Breast epithelium (tissue), 4 donors: ENCODE data around the gene NUPR1. TPM values are rescaled to one million over a fixed set of nuclear protein-coding genes. Genes with fewer than 3 reads are reported as not detected.
A peak's percentile ranks its signal among the peaks of the same experiment; 100 is the strongest.

ENCODE experiments used
- DNase-seq, 2 donors: peaks; one replicate each; pipeline ENCODE4 v3.0.0-alpha.2; 2019; ENCODE audit warnings: low spot score in 2 of 2
- H3K27ac ChIP-seq, 2 donors: fragments of 200-600 bp; sonication (generic) in 1 of 2; one replicate each; pipeline ENCODE4 v1.5.1; 2016 to 2019; ENCODE audit warnings: mild to moderate bottlenecking in 1 of 2
- H3K27me3 ChIP-seq, 2 donors: fragments of 200-600 bp; sonication (generic) in 1 of 2; one replicate each; pipeline versions ENCODE4 v1.5.1 to v1.6.0; 2017 to 2019; ENCODE audit warnings: control low read depth in 1 of 2, mild to moderate bottlenecking in 1 of 2
- H3K36me3 ChIP-seq: fragments of 200-600 bp; one replicate; pipeline ENCODE4 v1.5.1; 2019
- H3K4me1 ChIP-seq, 2 donors: fragments of 200-600 bp; sonication (generic); one replicate each; pipeline ENCODE4 v1.5.1; 2016 to 2019; ENCODE audit warnings: control low read depth in 1 of 2
- H3K4me3 ChIP-seq, 3 donors: fragments of 200-600 bp; sonication (generic); 1 replicate in 2 of 3; 2 replicates in 1 of 3; pipeline ENCODE4 v1.5.1; 2016 to 2019; ENCODE audit warnings: mild to moderate bottlenecking in 3 of 3, moderate library complexity in 2 of 3
- H3K9me3 ChIP-seq, 2 donors: fragments of 200-600 bp; sonication (generic) in 1 of 2; one replicate each; pipeline ENCODE4 v1.5.1; 2016 to 2019; ENCODE audit warnings: control low read depth in 1 of 2
- POLR2A ChIP-seq: fragments of 450-650 bp; IDR thresholded peaks from one replicate; pipeline ENCODE4 v1.6.1; 2016; ENCODE audit warnings: antibody characterized with exemption, mild to moderate bottlenecking, moderate library complexity
- POLR2AphosphoS5 ChIP-seq, 3 donors: sonication (generic); formaldehyde crosslinking; IDR thresholded peaks; one replicate each; pipeline ENCODE4 v1.6.1; 2017; ENCODE audit warnings: antibody characterized with exemption in 3 of 3
- intact Hi-C: fragments of 100-400 bp; cut with DNase I; formaldehyde crosslinking; loops from one replicate; pipeline ENCODE4 v1.15.1; 2023; ENCODE audit warnings: low total_unique reads
- total RNA-seq, 3 donors: library from RNA; depleted of rRNA; stranded (reverse); fragments of >200 nt; gene quantifications; one replicate each; pipeline ENCODE4 v1.1.0, GENCODE V29; 2016
- TF ChIP-seq, protein P1 (sequence below), 3 donors: fragments of 450-650 bp; IDR thresholded peaks; one replicate each; pipeline ENCODE4 v1.5.1; 2016 to 2017; ENCODE audit warnings: antibody characterized with exemption in 3 of 3, mild to moderate bottlenecking in 3 of 3, moderate library complexity in 3 of 3

Gene NUPR1
- total RNA-seq, 3 donors from 2014 or later: 34.2 to 57.0 (median 47.5) TPM

DNA sequence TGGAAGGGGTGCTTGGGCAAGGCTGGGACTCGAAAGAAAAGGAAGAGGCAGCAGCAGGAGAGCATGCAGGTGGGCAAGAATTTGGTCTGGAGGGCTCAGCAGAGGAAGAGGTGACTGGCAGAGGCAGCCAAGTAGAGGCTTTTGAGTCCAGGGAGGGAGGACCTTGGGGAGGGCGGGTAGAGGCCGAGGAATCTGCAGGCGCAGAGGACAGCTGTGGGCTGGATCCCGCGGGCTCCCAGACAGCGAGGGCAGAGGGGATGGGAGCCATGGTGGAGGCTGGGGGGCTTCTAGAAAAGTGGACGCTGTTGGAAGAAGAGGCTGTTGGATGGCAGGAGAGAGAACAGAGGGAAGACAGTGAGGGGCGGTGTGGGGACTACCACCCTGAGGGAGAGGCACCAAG lies 41.4 kb downstream of the NUPR1 start:
- Histone ChIP-seq H3K36me3 (no peaks in the 10 kb centered on the region), H3K27ac (no peak overlapping the region), H3K27me3 (no peaks in the 10 kb centered on the region), H3K9me3 (no peaks in the 10 kb centered on the region), H3K4me1 (no peaks in the 10 kb centered on the region), H3K4me3 (no peak overlapping the region)
- no peak for TF ChIP-seq POLR2AphosphoS5 (IDR thresholded peaks at IDR 0.05)
- no peak for DNase-seq
- intact Hi-C loops: loop anchor here (10.0 kb wide), 1 partner anchor 47 kb away; no protein-coding TSS in a partner anchor

DNA sequence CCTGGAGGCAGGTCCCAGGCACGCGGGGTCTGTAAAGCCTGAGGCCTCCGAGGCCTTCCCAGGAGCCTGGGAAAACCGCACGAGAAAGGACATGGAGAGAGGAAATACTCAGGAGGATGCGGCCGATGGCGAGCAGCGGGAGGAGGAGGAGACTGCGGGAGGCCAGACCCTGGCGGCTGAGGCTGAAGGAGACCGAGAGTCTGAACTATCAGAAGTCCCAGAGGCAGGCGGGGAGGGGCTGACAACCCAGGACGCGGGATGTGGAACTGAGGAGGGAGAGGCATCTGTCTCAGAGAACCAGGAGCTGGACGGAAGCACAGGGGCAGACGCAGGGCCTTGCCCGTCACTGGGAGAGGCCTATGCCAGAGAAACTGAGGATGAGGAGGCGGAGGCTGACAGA lies 41.9 kb downstream of the NUPR1 start:
- no peak for DNase-seq
- no peaks in the 10 kb centered on the region for H3K9me3 ChIP-seq
- TF ChIP-seq POLR2AphosphoS5 (IDR thresholded peaks at IDR 0.05): no peak
- TF ChIP-seq, protein P1, sequence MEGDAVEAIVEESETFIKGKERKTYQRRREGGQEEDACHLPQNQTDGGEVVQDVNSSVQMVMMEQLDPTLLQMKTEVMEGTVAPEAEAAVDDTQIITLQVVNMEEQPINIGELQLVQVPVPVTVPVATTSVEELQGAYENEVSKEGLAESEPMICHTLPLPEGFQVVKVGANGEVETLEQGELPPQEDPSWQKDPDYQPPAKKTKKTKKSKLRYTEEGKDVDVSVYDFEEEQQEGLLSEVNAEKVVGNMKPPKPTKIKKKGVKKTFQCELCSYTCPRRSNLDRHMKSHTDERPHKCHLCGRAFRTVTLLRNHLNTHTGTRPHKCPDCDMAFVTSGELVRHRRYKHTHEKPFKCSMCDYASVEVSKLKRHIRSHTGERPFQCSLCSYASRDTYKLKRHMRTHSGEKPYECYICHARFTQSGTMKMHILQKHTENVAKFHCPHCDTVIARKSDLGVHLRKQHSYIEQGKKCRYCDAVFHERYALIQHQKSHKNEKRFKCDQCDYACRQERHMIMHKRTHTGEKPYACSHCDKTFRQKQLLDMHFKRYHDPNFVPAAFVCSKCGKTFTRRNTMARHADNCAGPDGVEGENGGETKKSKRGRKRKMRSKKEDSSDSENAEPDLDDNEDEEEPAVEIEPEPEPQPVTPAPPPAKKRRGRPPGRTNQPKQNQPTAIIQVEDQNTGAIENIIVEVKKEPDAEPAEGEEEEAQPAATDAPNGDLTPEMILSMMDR (IDR thresholded peaks at IDR 0.05): no peak
- H3K4me1 ChIP-seq: no peaks in the 10 kb centered on the region
- no peak overlapping the region for H3K27ac ChIP-seq
- no peaks in the 10 kb centered on the region for H3K36me3 ChIP-seq
- intact Hi-C loops: loop anchor here (10.0 kb wide), 1 partner anchor 48 kb away; no protein-coding TSS in a partner anchor
- H3K4me3 ChIP-seq: no peak overlapping the region
- no peaks in the 10 kb centered on the region for H3K27me3 ChIP-seq

DNA sequence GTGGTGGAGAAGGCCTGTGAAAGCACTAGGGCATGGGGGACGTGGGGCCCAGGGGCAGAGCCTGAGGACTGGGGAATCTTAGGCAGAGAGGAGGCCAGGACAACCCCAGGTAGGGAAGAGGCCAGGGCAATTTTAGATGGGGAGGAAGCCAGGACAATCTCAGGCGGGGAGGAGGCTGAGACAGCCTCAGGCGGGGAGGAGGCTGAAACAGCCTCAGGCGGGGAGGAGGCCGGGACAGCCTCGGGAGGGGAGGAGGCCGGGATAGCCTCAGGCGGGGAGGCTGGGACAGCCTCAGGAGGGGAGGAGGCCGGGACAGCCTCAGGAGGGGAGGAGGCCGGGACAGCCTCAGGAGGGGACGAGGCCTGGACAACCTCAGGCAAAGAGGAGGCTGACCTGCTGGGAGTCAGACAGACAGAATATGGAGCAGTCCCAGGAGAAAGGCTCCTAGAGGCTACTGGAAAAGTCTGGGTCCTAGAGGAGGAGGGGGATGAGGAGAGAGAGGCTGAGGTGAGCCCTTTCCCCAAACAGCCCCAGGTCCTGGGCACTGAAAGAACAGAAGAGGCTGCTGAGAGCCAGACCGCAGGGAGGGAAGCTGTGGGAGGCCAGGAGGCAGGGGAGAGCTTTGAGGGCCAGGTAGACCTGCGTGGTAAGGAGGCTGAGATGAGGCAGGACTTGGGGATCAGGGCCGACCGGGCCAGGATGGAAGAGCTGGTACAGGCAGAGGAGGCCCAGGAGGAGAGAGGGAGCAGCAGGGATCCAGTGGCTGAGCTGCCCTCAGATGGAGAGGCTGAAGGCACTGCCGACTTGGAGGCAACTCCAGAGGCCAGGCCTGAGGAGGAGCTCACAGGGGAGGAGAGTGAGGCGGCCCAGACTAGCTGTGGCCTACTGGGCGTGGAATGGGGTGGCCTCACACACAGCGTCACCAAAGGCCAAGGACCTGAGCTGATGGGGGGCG lies 42.7 kb downstream of the NUPR1 start:
- Histone ChIP-seq H3K4me3 (peak overlapping the region in 1 of 3 donors; percentile 22), H3K36me3 (no peaks in the 10 kb centered on the region), H3K9me3 (no peaks in the 10 kb centered on the region), H3K27ac (no peak overlapping the region), H3K4me1 (no peaks in the 10 kb centered on the region), H3K27me3 (no peaks in the 10 kb centered on the region)
- no peak for DNase-seq
- intact Hi-C loops: loop anchor here (10.0 kb wide), 1 partner anchor 49 kb away; no protein-coding TSS in a partner anchor
- no peak for TF ChIP-seq POLR2AphosphoS5 (IDR thresholded peaks at IDR 0.05)
- TF ChIP-seq, protein P1 (IDR thresholded peaks at IDR 0.05): no peak
- no peak for TF ChIP-seq POLR2A

DNA sequence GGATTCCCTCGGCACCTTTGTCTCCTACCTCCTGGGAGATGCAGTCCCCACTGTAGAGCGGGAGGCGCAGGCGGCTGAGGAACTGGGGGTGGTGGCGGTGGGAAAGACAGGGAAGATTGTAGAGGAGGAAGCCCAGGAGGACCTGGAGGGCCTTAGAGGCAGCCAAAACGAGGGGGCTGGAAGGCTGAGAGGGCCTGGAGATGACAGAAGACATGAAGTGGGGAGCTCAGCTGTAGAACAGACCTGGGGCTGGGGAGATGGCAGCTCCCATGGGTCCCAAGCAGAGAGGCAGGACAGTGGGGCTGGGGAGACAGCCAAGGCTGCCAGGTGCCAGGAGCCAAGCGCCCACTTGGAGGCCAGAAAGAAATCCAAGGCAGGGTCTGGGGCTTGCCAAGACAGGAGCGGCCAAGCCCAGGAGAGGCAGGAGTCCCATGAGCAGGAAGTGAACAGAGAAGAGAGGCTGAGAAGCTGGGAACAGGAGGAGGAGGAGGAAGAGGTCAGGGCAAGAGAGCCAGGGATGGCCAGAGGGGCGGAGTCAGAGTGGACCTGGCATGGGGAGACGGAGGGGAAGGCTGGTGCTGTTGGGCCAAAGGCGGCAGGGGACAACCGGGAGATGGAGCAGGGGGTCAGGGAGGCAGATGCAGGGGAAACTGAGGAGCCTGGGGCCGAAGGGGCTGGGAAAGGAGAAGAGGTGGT lies 43.5 kb downstream of the NUPR1 start:
- H3K27ac ChIP-seq: peak overlapping the region in 1 of 2 donors; percentile 33
- no peaks in the 10 kb centered on the region for H3K9me3 ChIP-seq
- TF ChIP-seq POLR2AphosphoS5 (IDR thresholded peaks at IDR 0.05): no peak
- no peak for TF ChIP-seq POLR2A
- TF ChIP-seq, protein P1 (IDR thresholded peaks at IDR 0.05): no peak
- peak overlapping the region; percentile 14 to 25 (median 22) for H3K4me3 ChIP-seq
- DNase-seq: no peak
- H3K27me3 ChIP-seq: no peaks in the 10 kb centered on the region
- no peaks in the 10 kb centered on the region for H3K36me3 ChIP-seq
- intact Hi-C loops: loop anchor here (10.0 kb wide), 1 partner anchor 50 kb away; no protein-coding TSS in a partner anchor
- no peaks in the 10 kb centered on the region for H3K4me1 ChIP-seq

DNA sequence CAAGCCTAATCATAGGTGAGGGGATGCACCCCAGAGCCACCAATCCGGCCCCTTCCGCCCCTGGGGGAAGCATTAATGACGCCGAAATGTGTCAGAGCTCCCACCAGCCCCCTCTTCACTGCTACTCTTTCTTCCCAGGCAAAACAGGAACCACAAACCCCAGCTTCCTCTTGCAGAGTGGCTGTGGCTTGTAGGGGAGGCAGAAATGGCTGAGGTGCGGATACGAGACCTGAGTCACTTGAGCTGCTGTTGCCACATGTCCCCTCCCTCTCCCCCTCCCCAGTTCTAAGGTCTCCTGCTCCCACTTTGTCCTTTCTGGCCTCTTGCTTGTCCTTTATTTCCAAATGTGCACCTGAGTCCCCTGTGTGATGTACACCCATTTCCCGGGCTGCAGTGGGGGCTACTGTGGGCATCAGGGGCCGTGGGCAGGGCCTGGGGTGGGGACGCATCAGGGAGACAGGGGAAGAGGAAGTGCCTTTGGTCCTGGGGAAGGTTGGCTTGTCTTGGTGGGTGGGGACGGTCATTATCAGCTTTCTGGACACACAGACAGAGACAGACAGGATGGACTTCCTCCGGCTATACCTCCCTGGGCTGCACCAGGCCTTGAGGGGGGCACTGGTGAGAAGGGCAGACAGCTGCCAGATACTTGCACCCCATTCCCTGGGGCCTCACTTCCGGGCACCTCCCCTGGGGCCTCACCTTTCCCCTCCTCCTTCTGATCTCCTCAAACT lies 44.5 kb downstream of the NUPR1 start, which contains the start of gene APOBR:
Gene APOBR, plus strand, starts transcription at position 523 of the 731 bp plus-strand sequence. Its CDS starts 39 bp downstream, at position 562.
- TF ChIP-seq POLR2AphosphoS5 (IDR thresholded peaks at IDR 0.05) (no peak), POLR2A (no peak)
- TF ChIP-seq, protein P1 (IDR thresholded peaks at IDR 0.05): no peak
- Histone ChIP-seq H3K27ac (peak within 1 kb of the TSS; percentile 33 to 43), H3K27me3 (no peaks in the 10 kb centered on the region), H3K9me3 (no peaks in the 10 kb centered on the region), H3K36me3 (no peaks in the 10 kb centered on the region), H3K4me3 (peak within 1 kb of the TSS; percentile 14 to 25 (median 22)), H3K4me1 (no peaks in the 10 kb centered on the region)
- DNase-seq: peak in 1 of 2 donors; percentile 30
- intact Hi-C loops: loop anchor here (10.0 kb wide), 1 partner anchor 51 kb away; no protein-coding TSS in a partner anchor
